22Rv1 (cell line): ENCODE data around the gene MYRFL.

Experiments
- ZFX ChIP-seq: fragments of 450-650 bp; IDR thresholded peaks from 2 replicates; pipeline ENCODE4 v1.6.1; 2017; ENCODE audit warnings: antibody characterized with exemption, borderline replicate concordance
- TF ChIP-seq, protein P1 (sequence below): fragments of 450-650 bp; IDR thresholded peaks from 2 replicates; pipeline ENCODE4 v1.5.1; 2017; ENCODE audit warnings: mild to moderate bottlenecking

DNA sequence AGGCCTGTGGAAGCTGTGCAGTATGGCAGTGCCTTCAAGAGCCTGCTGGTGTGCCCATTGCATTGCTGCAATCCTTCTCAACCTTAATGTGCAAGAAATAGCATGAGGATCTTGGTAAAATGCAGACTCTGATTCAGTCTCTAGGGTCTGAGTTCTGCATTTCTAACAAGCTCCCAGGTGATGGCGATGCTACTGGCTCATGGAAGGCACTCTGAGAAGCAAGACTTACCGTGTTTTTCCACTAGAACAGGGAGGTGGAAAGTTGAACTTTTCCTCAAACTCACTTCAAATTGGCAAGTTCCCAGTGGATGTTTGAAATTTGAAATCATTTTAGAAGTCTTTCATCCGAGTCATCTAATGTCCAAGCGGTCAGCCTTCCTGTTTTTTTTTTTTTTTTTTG lies 55.5 kb downstream of the MYRFL start:
- TF ChIP-seq, protein P1, sequence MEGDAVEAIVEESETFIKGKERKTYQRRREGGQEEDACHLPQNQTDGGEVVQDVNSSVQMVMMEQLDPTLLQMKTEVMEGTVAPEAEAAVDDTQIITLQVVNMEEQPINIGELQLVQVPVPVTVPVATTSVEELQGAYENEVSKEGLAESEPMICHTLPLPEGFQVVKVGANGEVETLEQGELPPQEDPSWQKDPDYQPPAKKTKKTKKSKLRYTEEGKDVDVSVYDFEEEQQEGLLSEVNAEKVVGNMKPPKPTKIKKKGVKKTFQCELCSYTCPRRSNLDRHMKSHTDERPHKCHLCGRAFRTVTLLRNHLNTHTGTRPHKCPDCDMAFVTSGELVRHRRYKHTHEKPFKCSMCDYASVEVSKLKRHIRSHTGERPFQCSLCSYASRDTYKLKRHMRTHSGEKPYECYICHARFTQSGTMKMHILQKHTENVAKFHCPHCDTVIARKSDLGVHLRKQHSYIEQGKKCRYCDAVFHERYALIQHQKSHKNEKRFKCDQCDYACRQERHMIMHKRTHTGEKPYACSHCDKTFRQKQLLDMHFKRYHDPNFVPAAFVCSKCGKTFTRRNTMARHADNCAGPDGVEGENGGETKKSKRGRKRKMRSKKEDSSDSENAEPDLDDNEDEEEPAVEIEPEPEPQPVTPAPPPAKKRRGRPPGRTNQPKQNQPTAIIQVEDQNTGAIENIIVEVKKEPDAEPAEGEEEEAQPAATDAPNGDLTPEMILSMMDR: 0 out of 2 replicates have a peak, but pooled peaks have one; percentile 3
- no peak for TF ChIP-seq ZFX
